Measurements from ENCODE around the gene GLCE. TPM values are rescaled to one million over a fixed set of nuclear protein-coding genes. Genes with fewer than 3 reads are reported as not detected.

Gene GLCE
- total and polyA plus RNA-seq, 9 of the 15 experiments (the other 6 are each of a cell fraction or from before 2014, with no cell fraction given) = 4.6 to 12.3 (median 10.6) TPM

DNA sequence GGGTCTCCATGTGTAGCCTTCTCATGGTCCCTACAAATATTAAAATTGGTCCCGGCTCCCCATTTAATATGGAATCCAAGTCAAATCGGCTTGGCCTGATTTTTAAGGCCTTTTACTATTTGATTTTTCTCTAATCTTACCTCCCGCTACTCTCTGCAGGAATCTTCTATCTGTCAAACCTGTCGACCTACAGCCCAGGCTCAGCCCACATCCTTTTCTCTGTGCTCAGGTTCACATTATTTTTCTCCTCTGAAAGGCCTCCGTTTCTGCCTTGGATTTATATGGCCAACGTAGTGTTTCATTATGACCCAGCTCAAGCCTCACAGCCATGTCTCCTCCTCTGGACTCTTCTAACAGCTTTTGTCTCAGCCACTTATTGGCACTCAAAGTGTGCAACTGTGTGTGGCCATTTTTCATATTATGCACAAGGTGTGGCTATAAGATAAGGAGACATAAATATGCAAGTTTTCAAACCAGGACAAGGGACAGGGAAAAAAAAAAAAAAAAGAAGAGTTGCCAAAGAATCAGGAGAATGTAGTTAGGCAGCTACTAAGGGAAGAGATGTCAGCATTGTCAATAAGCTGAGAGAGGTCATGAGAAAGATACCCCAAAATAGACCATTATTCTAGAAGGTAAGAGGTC lies 2.1 kb upstream of the GLCE start (continued):
- TF ChIP-seq, protein P1, sequence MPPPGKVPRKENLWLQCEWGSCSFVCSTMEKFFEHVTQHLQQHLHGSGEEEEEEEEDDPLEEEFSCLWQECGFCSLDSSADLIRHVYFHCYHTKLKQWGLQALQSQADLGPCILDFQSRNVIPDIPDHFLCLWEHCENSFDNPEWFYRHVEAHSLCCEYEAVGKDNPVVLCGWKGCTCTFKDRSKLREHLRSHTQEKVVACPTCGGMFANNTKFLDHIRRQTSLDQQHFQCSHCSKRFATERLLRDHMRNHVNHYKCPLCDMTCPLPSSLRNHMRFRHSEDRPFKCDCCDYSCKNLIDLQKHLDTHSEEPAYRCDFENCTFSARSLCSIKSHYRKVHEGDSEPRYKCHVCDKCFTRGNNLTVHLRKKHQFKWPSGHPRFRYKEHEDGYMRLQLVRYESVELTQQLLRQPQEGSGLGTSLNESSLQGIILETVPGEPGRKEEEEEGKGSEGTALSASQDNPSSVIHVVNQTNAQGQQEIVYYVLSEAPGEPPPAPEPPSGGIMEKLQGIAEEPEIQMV (tag; conservative IDR thresholded peaks at IDR 0.05; ENCODE audit: low read depth) = no peak
- TF ChIP-seq, protein P2, sequence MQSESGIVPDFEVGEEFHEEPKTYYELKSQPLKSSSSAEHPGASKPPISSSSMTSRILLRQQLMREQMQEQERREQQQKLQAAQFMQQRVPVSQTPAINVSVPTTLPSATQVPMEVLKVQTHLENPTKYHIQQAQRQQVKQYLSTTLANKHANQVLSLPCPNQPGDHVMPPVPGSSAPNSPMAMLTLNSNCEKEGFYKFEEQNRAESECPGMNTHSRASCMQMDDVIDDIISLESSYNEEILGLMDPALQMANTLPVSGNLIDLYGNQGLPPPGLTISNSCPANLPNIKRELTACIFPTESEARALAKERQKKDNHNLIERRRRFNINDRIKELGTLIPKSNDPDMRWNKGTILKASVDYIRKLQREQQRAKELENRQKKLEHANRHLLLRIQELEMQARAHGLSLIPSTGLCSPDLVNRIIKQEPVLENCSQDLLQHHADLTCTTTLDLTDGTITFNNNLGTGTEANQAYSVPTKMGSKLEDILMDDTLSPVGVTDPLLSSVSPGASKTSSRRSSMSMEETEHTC (IDR thresholded peaks at IDR 0.05) = no peak
- TF ChIP-seq, protein P3, sequence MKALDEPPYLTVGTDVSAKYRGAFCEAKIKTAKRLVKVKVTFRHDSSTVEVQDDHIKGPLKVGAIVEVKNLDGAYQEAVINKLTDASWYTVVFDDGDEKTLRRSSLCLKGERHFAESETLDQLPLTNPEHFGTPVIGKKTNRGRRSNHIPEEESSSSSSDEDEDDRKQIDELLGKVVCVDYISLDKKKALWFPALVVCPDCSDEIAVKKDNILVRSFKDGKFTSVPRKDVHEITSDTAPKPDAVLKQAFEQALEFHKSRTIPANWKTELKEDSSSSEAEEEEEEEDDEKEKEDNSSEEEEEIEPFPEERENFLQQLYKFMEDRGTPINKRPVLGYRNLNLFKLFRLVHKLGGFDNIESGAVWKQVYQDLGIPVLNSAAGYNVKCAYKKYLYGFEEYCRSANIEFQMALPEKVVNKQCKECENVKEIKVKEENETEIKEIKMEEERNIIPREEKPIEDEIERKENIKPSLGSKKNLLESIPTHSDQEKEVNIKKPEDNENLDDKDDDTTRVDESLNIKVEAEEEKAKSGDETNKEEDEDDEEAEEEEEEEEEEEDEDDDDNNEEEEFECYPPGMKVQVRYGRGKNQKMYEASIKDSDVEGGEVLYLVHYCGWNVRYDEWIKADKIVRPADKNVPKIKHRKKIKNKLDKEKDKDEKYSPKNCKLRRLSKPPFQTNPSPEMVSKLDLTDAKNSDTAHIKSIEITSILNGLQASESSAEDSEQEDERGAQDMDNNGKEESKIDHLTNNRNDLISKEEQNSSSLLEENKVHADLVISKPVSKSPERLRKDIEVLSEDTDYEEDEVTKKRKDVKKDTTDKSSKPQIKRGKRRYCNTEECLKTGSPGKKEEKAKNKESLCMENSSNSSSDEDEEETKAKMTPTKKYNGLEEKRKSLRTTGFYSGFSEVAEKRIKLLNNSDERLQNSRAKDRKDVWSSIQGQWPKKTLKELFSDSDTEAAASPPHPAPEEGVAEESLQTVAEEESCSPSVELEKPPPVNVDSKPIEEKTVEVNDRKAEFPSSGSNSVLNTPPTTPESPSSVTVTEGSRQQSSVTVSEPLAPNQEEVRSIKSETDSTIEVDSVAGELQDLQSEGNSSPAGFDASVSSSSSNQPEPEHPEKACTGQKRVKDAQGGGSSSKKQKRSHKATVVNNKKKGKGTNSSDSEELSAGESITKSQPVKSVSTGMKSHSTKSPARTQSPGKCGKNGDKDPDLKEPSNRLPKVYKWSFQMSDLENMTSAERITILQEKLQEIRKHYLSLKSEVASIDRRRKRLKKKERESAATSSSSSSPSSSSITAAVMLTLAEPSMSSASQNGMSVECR (CRISPR knock-in tag; IDR thresholded peaks at IDR 0.05) = no peak
- TF ChIP-seq RNF2 (IDR thresholded peaks at IDR 0.05) = no peak
- no peak for TF ChIP-seq ZNF699 (CRISPR knock-in tag; IDR thresholded peaks at IDR 0.05; ENCODE audit: insufficient replicate concordance)
- TF ChIP-seq SIN3A (IDR thresholded peaks at IDR 0.05; ENCODE audit: borderline replicate concordance in 2 of 2, control insufficient read depth in 1 of 2, low read depth in 2 of 2, low read length in 2 of 2) = no peak
- TF ChIP-seq STAT5A (IDR thresholded peaks at IDR 0.05; ENCODE audit: borderline replicate concordance, low read length) = 0 out of 2 replicates have a peak, but pooled peaks have one; percentile 4
- TF ChIP-seq HOXB6 (CRISPR knock-in tag; IDR thresholded peaks at IDR 0.05; ENCODE audit: borderline replicate concordance) = no peak
- TF ChIP-seq, protein P4, sequence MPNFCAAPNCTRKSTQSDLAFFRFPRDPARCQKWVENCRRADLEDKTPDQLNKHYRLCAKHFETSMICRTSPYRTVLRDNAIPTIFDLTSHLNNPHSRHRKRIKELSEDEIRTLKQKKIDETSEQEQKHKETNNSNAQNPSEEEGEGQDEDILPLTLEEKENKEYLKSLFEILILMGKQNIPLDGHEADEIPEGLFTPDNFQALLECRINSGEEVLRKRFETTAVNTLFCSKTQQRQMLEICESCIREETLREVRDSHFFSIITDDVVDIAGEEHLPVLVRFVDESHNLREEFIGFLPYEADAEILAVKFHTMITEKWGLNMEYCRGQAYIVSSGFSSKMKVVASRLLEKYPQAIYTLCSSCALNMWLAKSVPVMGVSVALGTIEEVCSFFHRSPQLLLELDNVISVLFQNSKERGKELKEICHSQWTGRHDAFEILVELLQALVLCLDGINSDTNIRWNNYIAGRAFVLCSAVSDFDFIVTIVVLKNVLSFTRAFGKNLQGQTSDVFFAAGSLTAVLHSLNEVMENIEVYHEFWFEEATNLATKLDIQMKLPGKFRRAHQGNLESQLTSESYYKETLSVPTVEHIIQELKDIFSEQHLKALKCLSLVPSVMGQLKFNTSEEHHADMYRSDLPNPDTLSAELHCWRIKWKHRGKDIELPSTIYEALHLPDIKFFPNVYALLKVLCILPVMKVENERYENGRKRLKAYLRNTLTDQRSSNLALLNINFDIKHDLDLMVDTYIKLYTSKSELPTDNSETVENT (CRISPR knock-in tag; IDR thresholded peaks at IDR 0.05) = no peak
- TF ChIP-seq, protein P5, sequence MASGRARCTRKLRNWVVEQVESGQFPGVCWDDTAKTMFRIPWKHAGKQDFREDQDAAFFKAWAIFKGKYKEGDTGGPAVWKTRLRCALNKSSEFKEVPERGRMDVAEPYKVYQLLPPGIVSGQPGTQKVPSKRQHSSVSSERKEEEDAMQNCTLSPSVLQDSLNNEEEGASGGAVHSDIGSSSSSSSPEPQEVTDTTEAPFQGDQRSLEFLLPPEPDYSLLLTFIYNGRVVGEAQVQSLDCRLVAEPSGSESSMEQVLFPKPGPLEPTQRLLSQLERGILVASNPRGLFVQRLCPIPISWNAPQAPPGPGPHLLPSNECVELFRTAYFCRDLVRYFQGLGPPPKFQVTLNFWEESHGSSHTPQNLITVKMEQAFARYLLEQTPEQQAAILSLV (tag; IDR thresholded peaks at IDR 0.05) = no peak
- TF ChIP-seq ZNF3 (CRISPR knock-in tag; IDR thresholded peaks at IDR 0.05) = no peak
- no peak for TF ChIP-seq PHF8 (IDR thresholded peaks at IDR 0.05; ENCODE audit: borderline replicate concordance, low read length)
- TF ChIP-seq CBX8 (IDR thresholded peaks at IDR 0.05; ENCODE audit: borderline replicate concordance, extremely low read depth, low read depth, low read length, poor library complexity, severe bottlenecking) = no peak
